NCI-H2196 treated with DMSO at 0.1 percent for 48 hours (cell line): ENCODE results near the gene P2RY11.

Experiments used
- DNase-seq: peaks from one replicate; lab custom pipeline; 2025; ENCODE audit not compliant: unreplicated experiment; lab: John Stamatoyannopoulos, UW

Gene P2RY11

GRCh38 chr19:10092648-10093294, 18.7 kb upstream of the P2RY11 start:
- DNase-seq: no peak

- DNase-seq: no peak
These were observed 18.0 kb upstream of the P2RY11 start for GRCh38 chr19:10093295-10094186.

GRCh38 chr19:10095622-10095947, 15.9 kb upstream of the P2RY11 start:
- no peak for DNase-seq

GRCh38 chr19:10095948-10096614, 15.4 kb upstream of the P2RY11 start:
- DNase-seq: peak; percentile 82

- no peak for DNase-seq
These were observed 14.9 kb upstream of the P2RY11 start for GRCh38 chr19:10096615-10096963.

- no peak for DNase-seq
These were observed 11.2 kb upstream of the P2RY11 start for GRCh38 chr19:10100163-10100785.

GRCh38 chr19:10102787-10103236, 8.7 kb upstream of the P2RY11 start:
- DNase-seq: no peak

GRCh38 chr19:10104130-10104513, 7.4 kb upstream of the P2RY11 start:
- no peak for DNase-seq

GRCh38 chr19:10104665-10105508, 6.6 kb upstream of the P2RY11 start:
- no peak for DNase-seq

GRCh38 chr19:10105509-10106099, 5.9 kb upstream of the P2RY11 start:
- DNase-seq: no peak

- DNase-seq: peak; percentile 97
These were observed 5.2 kb upstream of the P2RY11 start, which contains the start of gene PPAN for GRCh38 chr19:10106100-10106936. Gene PPAN, plus strand, starts transcription at chr19:10106362. Its CDS starts 33 bp downstream, at chr19:10106395.

GRCh38 chr19:10107254-10107653, 4.2 kb upstream of the P2RY11 start:
- DNase-seq: no peak

GRCh38 chr19:10107817-10108367, 3.6 kb upstream of the P2RY11 start:
- DNase-seq: no peak

GRCh38 chr19:10109528-10109927, 2.0 kb upstream of the P2RY11 start:
- DNase-seq: no peak

- no peak for DNase-seq
These were observed 1.2 kb upstream of the P2RY11 start for GRCh38 chr19:10110076-10110971.

- no peak for DNase-seq
These were observed 548 bp upstream of the P2RY11 start for GRCh38 chr19:10110972-10111317.

- DNase-seq: no peak
These were observed 706 bp downstream of the P2RY11 start for GRCh38 chr19:10112037-10112761.
